ENCODE measurements around the gene VPS52. TPM values are rescaled to one million over a fixed set of nuclear protein-coding genes. Genes with fewer than 3 reads are reported as not detected.

Gene VPS52
- total and polyA plus RNA-seq, 9 of the 15 experiments (the other 6 are each of a cell fraction or from before 2014, with no cell fraction given): 24.4 to 103 (median 40.2) TPM

DNA sequence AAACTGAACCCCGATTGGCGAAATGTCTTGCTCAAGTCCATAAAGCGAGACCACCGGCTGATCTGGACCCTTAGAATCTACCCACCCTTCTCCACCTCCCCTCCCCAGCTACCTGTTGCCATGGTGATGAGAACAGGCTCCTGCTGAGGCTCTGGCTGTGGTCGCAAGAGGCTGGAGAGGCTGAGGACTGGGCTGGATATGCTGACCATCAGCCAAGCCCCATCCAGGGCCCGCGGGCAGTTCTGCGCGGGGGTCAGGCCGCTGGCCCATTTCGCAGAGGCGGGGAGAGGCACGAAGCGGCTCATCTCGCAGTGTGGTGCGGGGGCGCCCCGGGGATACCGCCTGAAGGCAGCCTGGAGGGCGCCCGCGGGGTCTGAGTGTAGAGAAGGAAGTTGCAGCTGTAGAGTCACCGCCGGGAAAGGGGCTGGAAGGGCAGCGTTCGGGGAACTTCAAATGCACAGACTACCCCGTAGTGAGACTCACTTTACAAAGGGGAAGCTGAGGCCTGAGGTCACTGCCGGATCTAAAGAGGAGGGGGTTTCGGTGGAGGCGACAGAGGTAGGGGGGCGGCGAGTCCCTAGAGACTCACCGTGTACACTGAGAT, 41.5 kb upstream of the VPS52 start (continued):
- no peak for TF ChIP-seq HSF4 (CRISPR knock-in tag; IDR thresholded peaks at IDR 0.05; ENCODE audit: borderline replicate concordance)
- TF ChIP-seq ZNF431 (CRISPR knock-in tag; IDR thresholded peaks at IDR 0.05): no peak
- TF ChIP-seq MTA3 (IDR thresholded peaks at IDR 0.05; ENCODE audit: borderline replicate concordance): peak; percentile 22; the same call in 1 of the 2 replicates
- TF ChIP-seq BRD9 (IDR thresholded peaks at IDR 0.05; ENCODE audit: low read depth, partially characterized antibody): peak; percentile 19
- TF ChIP-seq ARID2 (IDR thresholded peaks at IDR 0.05): 0 out of 2 replicates have a peak, but pooled peaks have one; percentile 10
- peak; percentile 41 for TF ChIP-seq ZBTB7A (IDR thresholded peaks at IDR 0.05; ENCODE audit: borderline replicate concordance, control insufficient read depth, low read depth, low read length)
- 0 out of 2 replicates have a peak, but pooled peaks have one; percentile 9 for TF ChIP-seq KDM2B (CRISPR knock-in tag; IDR thresholded peaks at IDR 0.05)
- TF ChIP-seq SPI1 (IDR thresholded peaks at IDR 0.05; ENCODE audit: borderline replicate concordance, low read depth, low read length): 0 out of 2 replicates have a peak, but pooled peaks have one; percentile 28
- no peak for TF ChIP-seq SETDB1 (IDR thresholded peaks at IDR 0.05; ENCODE audit: low read length)
- TF ChIP-seq POU5F1 (IDR thresholded peaks at IDR 0.05; ENCODE audit: borderline replicate concordance, low read depth, low read length, partially characterized antibody): no peak
- TF ChIP-seq, protein P1, sequence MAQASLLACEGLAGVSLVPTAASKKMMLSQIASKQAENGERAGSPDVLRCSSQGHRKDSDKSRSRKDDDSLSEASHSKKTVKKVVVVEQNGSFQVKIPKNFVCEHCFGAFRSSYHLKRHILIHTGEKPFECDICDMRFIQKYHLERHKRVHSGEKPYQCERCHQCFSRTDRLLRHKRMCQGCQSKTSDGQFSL (CRISPR knock-in tag; IDR thresholded peaks at IDR 0.05): no peak
- TF ChIP-seq, protein P1 (tag; IDR thresholded peaks at IDR 0.05): no peak
- 0 out of 2 replicates have a peak, but pooled peaks have one; percentile 29 for TF ChIP-seq SMARCA5 (IDR thresholded peaks at IDR 0.05)
- TF ChIP-seq CHD1 (IDR thresholded peaks at IDR 0.05; ENCODE audit: low read length): peak; percentile 46
- TF ChIP-seq, protein P2, sequence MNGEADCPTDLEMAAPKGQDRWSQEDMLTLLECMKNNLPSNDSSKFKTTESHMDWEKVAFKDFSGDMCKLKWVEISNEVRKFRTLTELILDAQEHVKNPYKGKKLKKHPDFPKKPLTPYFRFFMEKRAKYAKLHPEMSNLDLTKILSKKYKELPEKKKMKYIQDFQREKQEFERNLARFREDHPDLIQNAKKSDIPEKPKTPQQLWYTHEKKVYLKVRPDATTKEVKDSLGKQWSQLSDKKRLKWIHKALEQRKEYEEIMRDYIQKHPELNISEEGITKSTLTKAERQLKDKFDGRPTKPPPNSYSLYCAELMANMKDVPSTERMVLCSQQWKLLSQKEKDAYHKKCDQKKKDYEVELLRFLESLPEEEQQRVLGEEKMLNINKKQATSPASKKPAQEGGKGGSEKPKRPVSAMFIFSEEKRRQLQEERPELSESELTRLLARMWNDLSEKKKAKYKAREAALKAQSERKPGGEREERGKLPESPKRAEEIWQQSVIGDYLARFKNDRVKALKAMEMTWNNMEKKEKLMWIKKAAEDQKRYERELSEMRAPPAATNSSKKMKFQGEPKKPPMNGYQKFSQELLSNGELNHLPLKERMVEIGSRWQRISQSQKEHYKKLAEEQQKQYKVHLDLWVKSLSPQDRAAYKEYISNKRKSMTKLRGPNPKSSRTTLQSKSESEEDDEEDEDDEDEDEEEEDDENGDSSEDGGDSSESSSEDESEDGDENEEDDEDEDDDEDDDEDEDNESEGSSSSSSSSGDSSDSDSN (IDR thresholded peaks at IDR 0.05; ENCODE audit: borderline replicate concordance in 1 of 2, low read depth in 2 of 2, low read length in 2 of 2): peak; percentile 8 to 56; a peak in 1 of 4 replicates
- TF ChIP-seq, protein P3, sequence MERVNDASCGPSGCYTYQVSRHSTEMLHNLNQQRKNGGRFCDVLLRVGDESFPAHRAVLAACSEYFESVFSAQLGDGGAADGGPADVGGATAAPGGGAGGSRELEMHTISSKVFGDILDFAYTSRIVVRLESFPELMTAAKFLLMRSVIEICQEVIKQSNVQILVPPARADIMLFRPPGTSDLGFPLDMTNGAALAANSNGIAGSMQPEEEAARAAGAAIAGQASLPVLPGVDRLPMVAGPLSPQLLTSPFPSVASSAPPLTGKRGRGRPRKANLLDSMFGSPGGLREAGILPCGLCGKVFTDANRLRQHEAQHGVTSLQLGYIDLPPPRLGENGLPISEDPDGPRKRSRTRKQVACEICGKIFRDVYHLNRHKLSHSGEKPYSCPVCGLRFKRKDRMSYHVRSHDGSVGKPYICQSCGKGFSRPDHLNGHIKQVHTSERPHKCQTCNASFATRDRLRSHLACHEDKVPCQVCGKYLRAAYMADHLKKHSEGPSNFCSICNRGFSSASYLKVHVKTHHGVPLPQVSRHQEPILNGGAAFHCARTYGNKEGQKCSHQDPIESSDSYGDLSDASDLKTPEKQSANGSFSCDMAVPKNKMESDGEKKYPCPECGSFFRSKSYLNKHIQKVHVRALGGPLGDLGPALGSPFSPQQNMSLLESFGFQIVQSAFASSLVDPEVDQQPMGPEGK (CRISPR knock-in tag; IDR thresholded peaks at IDR 0.05; ENCODE audit: borderline replicate concordance): no peak
- TF ChIP-seq RB1 (IDR thresholded peaks at IDR 0.05; ENCODE audit: low read depth): 0 out of 2 replicates have a peak, but pooled peaks have one; percentile 47
- TF ChIP-seq GABPA (tag; conservative IDR thresholded peaks at IDR 0.05; ENCODE audit: low read depth): 0 out of 2 replicates have a peak, but pooled peaks have one; percentile 7
- TF ChIP-seq EGR1 (conservative IDR thresholded peaks at IDR 0.05): peak; percentile 89
- TF ChIP-seq, protein P4, sequence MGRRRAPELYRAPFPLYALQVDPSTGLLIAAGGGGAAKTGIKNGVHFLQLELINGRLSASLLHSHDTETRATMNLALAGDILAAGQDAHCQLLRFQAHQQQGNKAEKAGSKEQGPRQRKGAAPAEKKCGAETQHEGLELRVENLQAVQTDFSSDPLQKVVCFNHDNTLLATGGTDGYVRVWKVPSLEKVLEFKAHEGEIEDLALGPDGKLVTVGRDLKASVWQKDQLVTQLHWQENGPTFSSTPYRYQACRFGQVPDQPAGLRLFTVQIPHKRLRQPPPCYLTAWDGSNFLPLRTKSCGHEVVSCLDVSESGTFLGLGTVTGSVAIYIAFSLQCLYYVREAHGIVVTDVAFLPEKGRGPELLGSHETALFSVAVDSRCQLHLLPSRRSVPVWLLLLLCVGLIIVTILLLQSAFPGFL (CRISPR knock-in tag; IDR thresholded peaks at IDR 0.05): 0 out of 2 replicates have a peak, but pooled peaks have one; percentile 33
- TF ChIP-seq MAFK (IDR thresholded peaks at IDR 0.05; ENCODE audit: low read length): no peak
- no peak for TF ChIP-seq HOXB6 (CRISPR knock-in tag; IDR thresholded peaks at IDR 0.05; ENCODE audit: borderline replicate concordance)
